ES-I3 (cell line): ENCODE data around the gene NPTN.
"Not testable (repeated sequence)": the region's sequence is repeated elsewhere in the genome, so short reads cannot be mapped to it uniquely, and the experiment has no call there.

Experiments
- H3K36me3 ChIP-seq: 2 replicates; pipeline ENCODE4 v1.6.1; 2013; ENCODE audit warnings: mild to moderate bottlenecking, low read length, control low read depth, moderate library complexity; ENCODE audit not compliant: insufficient read depth
- H3K4me1 ChIP-seq: 2 replicates; pipeline ENCODE4 v1.6.1; 2013; ENCODE audit warnings: mild to moderate bottlenecking, control low read depth, low read length; ENCODE audit not compliant: insufficient read depth
- H3K9ac ChIP-seq: 2 replicates; pipeline ENCODE4 v1.6.1; 2013; ENCODE audit warnings: low read depth, mild to moderate bottlenecking, low read length, moderate library complexity
- H3K9me3 ChIP-seq: 2 replicates; pipeline ENCODE4 v1.6.1; 2013; ENCODE audit warnings: mild to moderate bottlenecking, low read length, moderate library complexity; ENCODE audit not compliant: control insufficient read depth, insufficient read depth

NPTN gene

GRCh38 chr15:73583544-73583943 is 49.6 kb downstream of the NPTN start:
- Histone ChIP-seq H3K36me3 (peaks cover 12% of the 10 kb centered on the region), H3K9ac (no peak overlapping the region), H3K9me3 (no peaks in the 10 kb centered on the region), H3K4me1 (no peaks in the 10 kb centered on the region)

GRCh38 chr15:73582851-73583379 is 50.3 kb downstream of the NPTN start:
- no peak overlapping the region for H3K9ac ChIP-seq
- peaks cover 12% of the 10 kb centered on the region for H3K36me3 ChIP-seq
- no peaks in the 10 kb centered on the region for H3K4me1 ChIP-seq
- H3K9me3 ChIP-seq = no peaks in the 10 kb centered on the region

GRCh38 chr15:73578026-73578425 is 55.2 kb downstream of the NPTN start:
- Histone ChIP-seq H3K9me3 (no peaks in the 10 kb centered on the region), H3K36me3 (peaks cover 5% of the 10 kb centered on the region; the same call in 1 of the 2 replicates), H3K9ac (no peak overlapping the region), H3K4me1 (no peaks in the 10 kb centered on the region)

GRCh38 chr15:73577593-73577992 is 55.6 kb downstream of the NPTN start:
- not testable (repeated sequence) for H3K9me3 ChIP-seq, H3K4me1 ChIP-seq, H3K9ac ChIP-seq, H3K36me3 ChIP-seq

- H3K4me1 ChIP-seq = no peaks in the 10 kb centered on the region
- no peaks in the 10 kb centered on the region for H3K9me3 ChIP-seq
- peaks cover 5% of the 10 kb centered on the region; the same call in 1 of the 2 replicates for H3K36me3 ChIP-seq
- H3K9ac ChIP-seq = no peak overlapping the region
These were observed 57.4 kb downstream of the NPTN start for GRCh38 chr15:73575636-73576247.

- H3K9me3 ChIP-seq = no peaks in the 10 kb centered on the region
- H3K9ac ChIP-seq = no peak overlapping the region
- H3K36me3 ChIP-seq = peaks cover 18% of the 10 kb centered on the region
- H3K4me1 ChIP-seq = no peaks in the 10 kb centered on the region
These were observed 59.6 kb downstream of the NPTN start for GRCh38 chr15:73573572-73573971.

GRCh38 chr15:73573037-73573436 is 60.2 kb downstream of the NPTN start:
- Histone ChIP-seq H3K9ac (no peak overlapping the region), H3K36me3 (peaks cover 18% of the 10 kb centered on the region)

GRCh38 chr15:73572296-73572695 is 60.9 kb downstream of the NPTN start:
- no peaks in the 10 kb centered on the region for H3K4me1 ChIP-seq
- no peak overlapping the region for H3K9ac ChIP-seq
- peaks cover 18% of the 10 kb centered on the region for H3K36me3 ChIP-seq
- no peaks in the 10 kb centered on the region for H3K9me3 ChIP-seq

More at GRCh38 chr15:73573037-73573436, 60.2 kb downstream of the NPTN start:
- Histone ChIP-seq H3K4me1 (no peaks in the 10 kb centered on the region), H3K9me3 (no peaks in the 10 kb centered on the region)

GRCh38 chr15:73571346-73571745 is 61.8 kb downstream of the NPTN start:
- H3K9ac ChIP-seq = no peak overlapping the region
- no peaks in the 10 kb centered on the region for H3K4me1 ChIP-seq
- H3K36me3 ChIP-seq = peaks cover 18% of the 10 kb centered on the region
- no peaks in the 10 kb centered on the region for H3K9me3 ChIP-seq

GRCh38 chr15:73570355-73571032 is 62.7 kb downstream of the NPTN start:
- Histone ChIP-seq H3K9ac (no peak overlapping the region), H3K4me1 (peaks cover 2% of the 10 kb centered on the region), H3K36me3 (peaks cover 18% of the 10 kb centered on the region), H3K9me3 (no peaks in the 10 kb centered on the region)

GRCh38 chr15:73569361-73569760 is 63.8 kb downstream of the NPTN start:
- peaks cover 5% of the 10 kb centered on the region for H3K4me1 ChIP-seq
- peaks cover 18% of the 10 kb centered on the region for H3K36me3 ChIP-seq
- no peaks in the 10 kb centered on the region for H3K9me3 ChIP-seq
- no peak overlapping the region for H3K9ac ChIP-seq

- no peak overlapping the region for H3K9ac ChIP-seq
- peaks cover 18% of the 10 kb centered on the region for H3K36me3 ChIP-seq
- peaks cover 5% of the 10 kb centered on the region for H3K4me1 ChIP-seq
- H3K9me3 ChIP-seq = no peaks in the 10 kb centered on the region
These were observed 64.5 kb downstream of the NPTN start for GRCh38 chr15:73568564-73569280.

- Histone ChIP-seq H3K9me3 (no peaks in the 10 kb centered on the region), H3K36me3 (peaks cover 23% of the 10 kb centered on the region), H3K4me1 (peaks cover 5% of the 10 kb centered on the region)
These were observed 66.2 kb downstream of the NPTN start for GRCh38 chr15:73567020-73567419.

GRCh38 chr15:73564255-73564654 is 68.9 kb downstream of the NPTN start:
- Histone ChIP-seq H3K9ac (no peak overlapping the region), H3K36me3 (peaks cover 8% of the 10 kb centered on the region), H3K9me3 (no peaks in the 10 kb centered on the region), H3K4me1 (peaks cover 5% of the 10 kb centered on the region)

More at GRCh38 chr15:73567020-73567419, 66.2 kb downstream of the NPTN start:
- H3K9ac ChIP-seq = no peak overlapping the region
